Pancreas (tissue), 10 donors: ENCODE measurements around the gene ESPN. TPM values are rescaled to one million over a fixed set of nuclear protein-coding genes. Genes with fewer than 3 reads are reported as not detected.
"Not testable (repeated sequence)": the region's sequence is repeated elsewhere in the genome, so short reads cannot be mapped to it uniquely, and the experiment has no call there.

Experiments
- ATAC-seq, 4 donors: fragments of 200-7000 bp; cut with Tn5 transposase; one replicate each; pipeline versions ENCODE4 v1.8.0 to v1.9.1; 2020; ENCODE audit warnings: mild to moderate bottlenecking in 4 of 4, moderate library complexity in 4 of 4
- DNase-seq, 6 donors: peaks; one replicate each; pipeline ENCODE4 v3.0.0-alpha.2; 2020
- FAIRE-seq: peaks from 2 replicates; lab custom pipeline; 2012; peaks lifted over from hg19 to GRCh38; lab: Jason Lieb, UNC
- H3K27ac ChIP-seq, 4 donors: fragments of 200-600 bp; sonication (generic); 1 replicate in 3 of 4; 2 replicates in 1 of 4; pipeline versions ENCODE4 v1.5.0 to v1.8.0; 2020
- H3K27me3 ChIP-seq, 4 donors: fragments of 200-600 bp; one replicate each; pipeline ENCODE4 v1.8.0; 2021
- H3K36me3 ChIP-seq, 3 donors: fragments of 200-600 bp; sonication (generic) in 1 of 3; one replicate each; pipeline versions ENCODE4 v1.5.0 to v1.8.0; 2020 to 2021
- H3K4me1 ChIP-seq, 3 donors: fragments of 200-600 bp; one replicate each; pipeline ENCODE4 v1.8.0; 2021
- H3K4me3 ChIP-seq, 4 donors: fragments of 200-600 bp; sonication (generic) in 2 of 4; one replicate each; pipeline versions ENCODE4 v1.5.0 to v1.8.0; 2020 to 2021
- H3K9me3 ChIP-seq, 4 donors: fragments of 200-600 bp; one replicate each; pipeline ENCODE4 v1.8.0; 2021
- CTCF ChIP-seq, 4 donors: fragments of 200-600 bp; sonication (generic) in 3 of 4; IDR thresholded peaks; one replicate each; pipeline versions ENCODE4 v1.5.0 to v1.8.0; 2021; ENCODE audit warnings: antibody characterized with exemption in 4 of 4
- WGBS, 2 donors: extraction: QIAGEN DNeasy Blood & Tissue Kit; methylation state at CpG; one replicate each; pipeline ENCODE4 v1.1.7; 2013; 5-methylcytosine and 5-hydroxymethylcytosine counted together
- intact Hi-C, 3 donors: fragments of 100-400 bp; cut with DNase I; formaldehyde crosslinking; loops; one replicate each; pipeline versions ENCODE4 v1.11.1 to v1.14.2; 2022
- polyA plus RNA-seq, 2 donors: library from polyadenylated mRNA; stranded (reverse); fragments of 200-250 nt; gene quantifications; one replicate each; pipeline ENCODE4 v1.2.3, GENCODE V29; 2013
- total RNA-seq, 6 donors: library from RNA; stranded (reverse); fragmentation: NEBNext Ultra II Directional in 4 of 6; extraction: Animal tissue kit (Norgen Biotek cat#: 25700) in 4 of 6; gene quantifications; one replicate each; pipeline versions ENCODE4 v1.2.1 to v1.2.4, GENCODE V29; 2021 to 2023
- donor health status: healthy with polysubstance abuse.
- donor health status: DM: no; HTN: no; CAD: no; lungs with moderate emphysema.
- donor health status: DM: no; HTN: no; CAD: no.
- donor health status: control.
- donor health status: control.
- donor health status: Bipolar disorder and iron deficiency.
- donor health status: DM: yes; HTN: yes; CAD: no.
- donor health status: DM: no; HTN: no; CAD: no.
- donor health status: DM: no; HTN: no; CAD: no.
- donor health status: DM: yes; HTN: yes; CAD: no.

ESPN gene
- total and polyA plus RNA-seq, 8 donors, result 0.28 to 2.5 (median 0.68) TPM

DNA sequence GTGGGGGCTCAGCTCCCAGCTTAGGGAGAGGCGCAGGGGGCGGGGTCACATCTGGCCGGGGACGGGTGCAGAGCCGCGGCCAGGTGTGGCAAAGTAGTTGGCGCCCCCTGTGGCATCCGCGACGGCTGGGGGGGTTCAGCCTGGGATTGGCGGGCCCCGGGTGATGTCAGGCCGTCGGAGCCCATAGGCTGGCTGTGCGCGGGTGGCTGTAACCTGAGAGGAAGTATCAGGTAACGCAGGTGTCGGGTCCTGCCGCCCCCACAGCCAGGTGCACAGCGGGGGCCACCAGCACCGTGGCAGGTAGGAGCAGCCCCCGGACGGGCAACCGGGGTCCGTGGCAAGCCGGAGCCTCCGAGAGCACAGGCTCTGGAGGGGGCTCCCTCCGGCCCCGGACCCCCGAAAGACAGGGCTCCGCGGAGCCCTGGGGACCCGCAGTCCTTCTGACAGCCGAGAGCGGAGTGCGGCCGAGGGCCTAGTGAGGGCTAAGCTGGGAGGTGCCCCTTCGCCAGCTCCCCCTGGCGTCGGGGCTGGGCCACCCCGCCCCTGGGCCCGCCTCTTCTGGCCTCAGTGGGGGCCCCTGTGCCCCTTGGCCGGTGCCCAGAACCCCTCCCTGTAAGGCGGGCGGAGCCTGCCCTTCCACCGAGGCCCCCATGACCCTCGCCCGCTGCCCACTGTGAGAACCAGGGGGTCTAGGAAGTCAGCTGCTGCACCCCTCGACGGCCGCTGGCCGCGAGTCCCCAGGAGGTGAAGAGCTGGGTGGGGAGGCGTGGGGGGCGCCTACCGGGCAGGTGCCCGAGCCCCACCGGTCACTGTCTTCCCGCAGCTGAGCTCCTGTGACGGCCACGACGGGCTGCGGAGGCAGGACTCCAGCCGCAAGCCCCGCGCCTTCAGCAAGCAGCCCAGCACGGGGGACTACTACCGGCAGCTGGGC lies 23.5 kb downstream of the ESPN start:
- H3K27me3 ChIP-seq, result no peaks in the 10 kb centered on the region
- peaks cover 0 to 3% (median 0%) of the 10 kb centered on the region in 3 donors for H3K4me1 ChIP-seq
- H3K27ac ChIP-seq, result no peak overlapping the region
- 5 to 7% methylated on average over 59 to 68 of the region's 68 CpGs for WGBS, 2 donors
- DNase-seq (no peak), FAIRE-seq (no peak), ATAC-seq (peak in 3 of 4 donors; percentile 22 to 44 (median 27))
- intact Hi-C loops, result no loop called here
- peak overlapping the region in 1 of 4 donors; percentile 31 for H3K4me3 ChIP-seq
- no peak for TF ChIP-seq CTCF (IDR thresholded peaks at IDR 0.05)
- H3K9me3 ChIP-seq, result no peaks in the 10 kb centered on the region
- H3K36me3 ChIP-seq, result no peaks in the 10 kb centered on the region

DNA sequence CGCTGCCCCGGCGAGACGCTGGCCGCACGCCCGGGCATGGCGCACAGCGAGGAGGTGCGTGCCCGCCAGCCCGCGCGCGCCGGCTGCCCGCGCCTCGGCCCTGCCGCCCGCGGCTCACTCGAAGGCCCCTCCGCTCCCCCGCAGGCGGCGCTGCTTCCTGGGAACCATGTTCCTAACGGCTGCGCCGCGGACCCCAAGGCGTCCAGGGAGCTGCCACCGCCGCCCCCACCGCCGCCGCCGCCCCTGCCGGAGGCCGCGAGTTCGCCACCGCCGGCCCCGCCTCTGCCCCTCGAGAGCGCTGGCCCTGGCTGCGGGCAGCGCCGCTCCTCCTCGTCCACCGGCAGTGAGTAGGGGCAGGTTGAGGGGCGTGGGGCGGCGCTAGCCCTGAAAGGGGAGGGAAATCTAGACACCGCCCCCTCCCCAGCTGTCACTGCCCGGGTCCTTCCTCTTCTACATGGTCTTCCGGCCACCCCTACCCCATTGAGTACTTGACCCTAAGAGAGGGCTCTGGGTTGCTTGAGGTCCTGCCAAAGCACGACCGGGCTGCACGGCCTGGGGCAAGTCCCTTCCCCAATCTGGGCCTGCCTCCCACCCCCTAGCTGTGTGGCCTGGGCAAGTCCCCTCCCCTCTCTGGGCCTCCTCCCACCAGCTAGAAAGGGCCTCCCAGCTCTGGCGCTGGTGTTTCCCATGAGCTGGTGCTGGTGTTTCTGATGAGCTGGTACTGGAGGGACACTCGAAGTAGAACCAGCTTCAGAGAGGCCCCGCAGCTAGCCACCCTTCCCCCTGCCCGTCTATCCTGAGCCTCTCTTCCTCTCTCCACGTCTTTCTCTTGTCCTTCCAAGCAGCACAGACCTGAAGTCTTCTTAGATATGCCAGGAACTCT lies 24.4 kb downstream of the ESPN start:
- intact Hi-C loops, result no loop called here
- Histone ChIP-seq H3K27ac (no peak overlapping the region), H3K4me3 (no peak overlapping the region), H3K4me1 (peaks cover 0 to 3% (median 0%) of the 10 kb centered on the region in 3 donors), H3K36me3 (no peaks in the 10 kb centered on the region), H3K9me3 (no peaks in the 10 kb centered on the region), H3K27me3 (peaks cover 0 to 4% (median 0%) of the 10 kb centered on the region in 4 donors)
- no peak for TF ChIP-seq CTCF (IDR thresholded peaks at IDR 0.05)
- ATAC-seq (peak in 3 of 4 donors; percentile 21 to 26 (median 24)), DNase-seq (no peak), FAIRE-seq (no peak)
- WGBS, 2 donors, result 29 to 30% methylated on average over 49 to 65 of the region's 66 CpGs

GRCh38 chr1:6450005-6450450 lies 25.5 kb downstream of the ESPN start:
- no peak for DNase-seq
- Histone ChIP-seq H3K27me3 (peaks cover 0 to 10% (median 0%) of the 10 kb centered on the region in 4 donors), H3K27ac (no peak overlapping the region), H3K36me3 (no peaks in the 10 kb centered on the region), H3K9me3 (no peaks in the 10 kb centered on the region), H3K4me3 (no peak overlapping the region), H3K4me1 (peaks cover 0 to 3% (median 0%) of the 10 kb centered on the region in 3 donors)
- 79 to 92% methylated on average over 7 of the region's 7 CpGs for WGBS, 2 donors
- no peak for FAIRE-seq
- intact Hi-C loops, result no loop called here
- no peak for ATAC-seq
- no peak for TF ChIP-seq CTCF (IDR thresholded peaks at IDR 0.05)

- H3K4me1 ChIP-seq, H3K27me3 ChIP-seq, intact Hi-C loops, H3K27ac ChIP-seq, H3K36me3 ChIP-seq, DNase-seq, ATAC-seq, FAIRE-seq, H3K4me3 ChIP-seq, H3K9me3 ChIP-seq: not testable (repeated sequence)
- WGBS, 2 donors, result 72 to 89% methylated on average over 10 of the region's 10 CpGs
Measured at GRCh38 chr1:6450486-6450885, 25.9 kb downstream of the ESPN start.

- 44 to 49% methylated on average over 6 of the region's 6 CpGs for WGBS, 2 donors
- no peak for FAIRE-seq
Measured at GRCh38 chr1:6450943-6451373, 26.4 kb downstream of the ESPN start.

More at GRCh38 chr1:6450943-6451373, 26.4 kb downstream of the ESPN start:
- no peak overlapping the region for H3K27ac ChIP-seq
- no peak overlapping the region for H3K4me3 ChIP-seq
- no peak for TF ChIP-seq CTCF (IDR thresholded peaks at IDR 0.05)
- H3K27me3 ChIP-seq, result peaks cover 0 to 10% (median 0%) of the 10 kb centered on the region in 4 donors
- ATAC-seq, result peak; percentile 52 to 73 (median 64)
- intact Hi-C loops, result no loop called here
- no peaks in the 10 kb centered on the region for H3K9me3 ChIP-seq
- peaks cover 0 to 3% (median 0%) of the 10 kb centered on the region in 3 donors for H3K4me1 ChIP-seq
- H3K36me3 ChIP-seq, result no peaks in the 10 kb centered on the region
- DNase-seq, result peak in 1 of 6 donors; percentile 36
